C4-2B (cell line): ENCODE measurements around the gene KLK13.

Experiments
- ZFX ChIP-seq: fragments of 450-650 bp; IDR thresholded peaks from 2 replicates; pipeline ENCODE4 v1.6.1; 2017
- TF ChIP-seq, protein P1 (sequence below): fragments of 450-650 bp; conservative IDR thresholded peaks from 2 replicates; pipeline ENCODE4 v1.5.1; 2017; ENCODE audit warnings: mild to moderate bottlenecking

DNA sequence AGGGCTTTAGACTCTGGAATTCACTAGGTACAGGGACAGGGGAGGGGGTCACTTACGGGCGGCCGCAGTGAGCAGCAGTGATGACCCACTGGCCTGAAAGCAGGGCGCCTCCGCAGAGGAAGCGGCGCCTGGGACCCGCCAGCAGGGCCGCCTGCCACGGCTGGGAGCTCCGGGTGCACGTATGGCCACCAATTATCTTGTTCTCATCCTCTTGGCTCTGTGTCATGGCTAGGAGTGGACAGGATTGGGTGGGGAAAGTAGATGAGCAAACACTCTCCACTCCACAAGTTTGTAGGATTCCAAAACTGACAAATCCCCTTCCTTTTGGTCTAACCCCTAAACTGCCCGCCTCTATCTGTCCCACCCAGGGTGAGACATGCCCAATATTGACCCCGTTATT, 16.6 kb upstream of the KLK13 start:
- TF ChIP-seq, protein P1, sequence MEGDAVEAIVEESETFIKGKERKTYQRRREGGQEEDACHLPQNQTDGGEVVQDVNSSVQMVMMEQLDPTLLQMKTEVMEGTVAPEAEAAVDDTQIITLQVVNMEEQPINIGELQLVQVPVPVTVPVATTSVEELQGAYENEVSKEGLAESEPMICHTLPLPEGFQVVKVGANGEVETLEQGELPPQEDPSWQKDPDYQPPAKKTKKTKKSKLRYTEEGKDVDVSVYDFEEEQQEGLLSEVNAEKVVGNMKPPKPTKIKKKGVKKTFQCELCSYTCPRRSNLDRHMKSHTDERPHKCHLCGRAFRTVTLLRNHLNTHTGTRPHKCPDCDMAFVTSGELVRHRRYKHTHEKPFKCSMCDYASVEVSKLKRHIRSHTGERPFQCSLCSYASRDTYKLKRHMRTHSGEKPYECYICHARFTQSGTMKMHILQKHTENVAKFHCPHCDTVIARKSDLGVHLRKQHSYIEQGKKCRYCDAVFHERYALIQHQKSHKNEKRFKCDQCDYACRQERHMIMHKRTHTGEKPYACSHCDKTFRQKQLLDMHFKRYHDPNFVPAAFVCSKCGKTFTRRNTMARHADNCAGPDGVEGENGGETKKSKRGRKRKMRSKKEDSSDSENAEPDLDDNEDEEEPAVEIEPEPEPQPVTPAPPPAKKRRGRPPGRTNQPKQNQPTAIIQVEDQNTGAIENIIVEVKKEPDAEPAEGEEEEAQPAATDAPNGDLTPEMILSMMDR = no peak
- no peak for TF ChIP-seq ZFX
